H9 (cell line): ENCODE measurements around the gene NDUFV1. TPM values are rescaled to one million over a fixed set of nuclear protein-coding genes. Genes with fewer than 3 reads are reported as not detected.

Experiments used
- total RNA-seq: library from RNA; stranded (reverse); gene quantifications from 2 replicates; pipeline ENCODE4 v1.2.1, GENCODE V29; 2021

Gene NDUFV1
- total RNA-seq, 1 experiment from 2014 or later, result 154 TPM

Other genes starting within 250 kb of the NDUFV1 start
- gene CLCF1, start 233.3 kb upstream of the NDUFV1 start, total RNA-seq, result 1.6 and 2.1 TPM in 2 replicates
- gene RAD9A, start 214.9 kb upstream of the NDUFV1 start, total RNA-seq, result 20.9 and 23.8 TPM in 2 replicates
- gene PPP1CA, start 205.1 kb upstream of the NDUFV1 start, total RNA-seq, result 205 and 214 TPM in 2 replicates
- 0.28 and 0.44 TPM in 2 replicates for gene TBC1D10C, start 202.9 kb upstream of the NDUFV1 start, total RNA-seq
- gene CARNS1, start 191.3 kb upstream of the NDUFV1 start, total RNA-seq, result 0.88 and 1.1 TPM in 2 replicates
- 46.6 and 51.7 TPM in 2 replicates for gene RPS6KB2, start 178.4 kb upstream of the NDUFV1 start, total RNA-seq
- gene PTPRCAP, start 169.3 kb upstream of the NDUFV1 start, total RNA-seq, result 1.7 and 1.9 TPM in 2 replicates
- 80.9 and 86.4 TPM in 2 replicates for gene CORO1B, start 163.5 kb upstream of the NDUFV1 start, total RNA-seq
- gene GPR152, start 154.2 kb upstream of the NDUFV1 start, total RNA-seq, result not detected in 2 replicates
- 0.09 TPM in 1 of 2 replicates, not detected in the other for gene CABP4, start 151.6 kb upstream of the NDUFV1 start, total RNA-seq
- 46.9 and 53.6 TPM in 2 replicates for gene TMEM134, start 137.7 kb upstream of the NDUFV1 start, total RNA-seq
- gene AIP, start 123.9 kb upstream of the NDUFV1 start, total RNA-seq, result 31.9 and 35.6 TPM in 2 replicates
- gene PITPNM1, start 101.6 kb upstream of the NDUFV1 start, total RNA-seq, result 43.5 and 50.1 TPM in 2 replicates
- 32.9 and 36.1 TPM in 2 replicates for gene CDK2AP2, start 98.8 kb upstream of the NDUFV1 start, total RNA-seq
- not detected in 2 replicates for gene CABP2, start 83.5 kb upstream of the NDUFV1 start, total RNA-seq
- 1,469 and 1,513 TPM in 2 replicates for gene GSTP1, start 23.1 kb upstream of the NDUFV1 start, total RNA-seq
- gene NUDT8, start 23.0 kb downstream of the NDUFV1 start, total RNA-seq, result 6.5 and 6.8 TPM in 2 replicates
- gene TBX10, start 32.8 kb downstream of the NDUFV1 start, total RNA-seq, result not detected in 2 replicates
- gene ACY3, start 43.8 kb downstream of the NDUFV1 start, total RNA-seq, result not detected in 2 replicates
- gene ALDH3B2, start 67.7 kb downstream of the NDUFV1 start, total RNA-seq, result not detected in 2 replicates